HK-2 (cell line): ENCODE measurements around the gene OLIG2.

Source experiments
- DNase-seq: peaks from one replicate; pipeline ENCODE4 v3.0.0-alpha.2; 2018; ENCODE audit not compliant: unreplicated experiment

The OLIG2 gene

GRCh38 chr21:33064623-33065390 lies 39.1 kb downstream of the OLIG2 start:
- no peak for DNase-seq

- no peak for DNase-seq
Measured at GRCh38 chr21:33067043-33067442, 41.3 kb downstream of the OLIG2 start.

- DNase-seq: no peak
Measured at GRCh38 chr21:33067457-33067856, 41.7 kb downstream of the OLIG2 start.

- DNase-seq: no peak
Measured at GRCh38 chr21:33069243-33069642, 43.5 kb downstream of the OLIG2 start.

- DNase-seq: no peak
Measured at GRCh38 chr21:33069645-33069993, 43.9 kb downstream of the OLIG2 start.

GRCh38 chr21:33069994-33070743 lies 44.4 kb downstream of the OLIG2 start, which contains the start of gene OLIG1:
TSS of gene OLIG1 (plus strand) at chr21:33070141. CDS start at chr21:33070247, 106 bp downstream.
- DNase-seq: no peak

- DNase-seq: no peak
Measured at GRCh38 chr21:33070744-33070997, 44.9 kb downstream of the OLIG2 start.

- DNase-seq: no peak
Measured at GRCh38 chr21:33070998-33071769, 45.4 kb downstream of the OLIG2 start.

- no peak for DNase-seq
Measured at GRCh38 chr21:33071770-33072306, 46.1 kb downstream of the OLIG2 start.

GRCh38 chr21:33073636-33074035 lies 47.9 kb downstream of the OLIG2 start:
- no peak for DNase-seq

- no peak for DNase-seq
Measured at GRCh38 chr21:33075128-33075527, 49.4 kb downstream of the OLIG2 start.

- DNase-seq: no peak
Measured at GRCh38 chr21:33075596-33076195, 50.0 kb downstream of the OLIG2 start.

- DNase-seq: no peak
Measured at GRCh38 chr21:33076600-33077329, 51.0 kb downstream of the OLIG2 start.
